Trophoblast cell (in vitro differentiated cells and primary cell): ENCODE data around the gene TBX4.
"Not testable (repeated sequence)": the region's sequence is repeated elsewhere in the genome, so short reads cannot be mapped to it uniquely, and the experiment has no call there.

ENCODE experiments used
- DNase-seq, 2 donors: peaks; one replicate each; pipeline ENCODE4 v3.0.0-alpha.2; 2016
- H2AFZ ChIP-seq: 2 replicates; pipeline ENCODE4 v1.6.1; 2013; ENCODE audit warnings: low read length, moderate library complexity, mild to moderate bottlenecking; ENCODE audit not compliant: insufficient read depth, poor library complexity
- H2AK5ac ChIP-seq: 2 replicates; pipeline ENCODE4 v1.6.1; 2013; ENCODE audit warnings: mild to moderate bottlenecking, low read length
- H2BK120ac ChIP-seq: 2 replicates; pipeline ENCODE4 v1.6.1; 2013; ENCODE audit warnings: low read length, mild to moderate bottlenecking, moderate library complexity; ENCODE audit not compliant: insufficient read depth, poor library complexity
- H2BK12ac ChIP-seq: 2 replicates; pipeline ENCODE4 v1.6.1; 2013; ENCODE audit warnings: mild to moderate bottlenecking, low read length, moderate library complexity
- H2BK5ac ChIP-seq: 2 replicates; pipeline ENCODE4 v1.6.1; 2013; ENCODE audit warnings: low read length, low read depth, moderate library complexity, mild to moderate bottlenecking; ENCODE audit not compliant: poor library complexity
- H3K14ac ChIP-seq: 2 replicates; pipeline ENCODE4 v1.6.1; 2013; ENCODE audit warnings: mild to moderate bottlenecking, low read length
- H3K18ac ChIP-seq: 2 replicates; pipeline ENCODE4 v1.6.1; 2013; ENCODE audit warnings: mild to moderate bottlenecking, low read length
- H3K23ac ChIP-seq: 2 replicates; pipeline ENCODE4 v1.6.1; 2013; ENCODE audit warnings: low read length
- H3K27ac ChIP-seq: 2 replicates; pipeline ENCODE4 v1.5.1; 2013; ENCODE audit warnings: low read depth, mild to moderate bottlenecking, inconsistent platforms, low read length, moderate library complexity
- H3K27me3 ChIP-seq: 2 replicates; pipeline ENCODE4 v1.6.1; 2013; ENCODE audit warnings: inconsistent platforms, mild to moderate bottlenecking, low read length, moderate library complexity; ENCODE audit not compliant: insufficient read depth
- H3K36me3 ChIP-seq, 2 experiments: 1 replicate in 1 of 2; 2 replicates in 1 of 2; pipeline ENCODE4 v1.6.1; 2013; ENCODE audit warnings: low read length in 2 of 2, mild to moderate bottlenecking in 2 of 2, moderate library complexity in 1 of 2; ENCODE audit not compliant: insufficient read depth in 2 of 2, control insufficient read depth in 1 of 2
- H3K4ac ChIP-seq: 2 replicates; pipeline ENCODE4 v1.6.1; 2013; ENCODE audit warnings: low read depth, mild to moderate bottlenecking, low read length, moderate library complexity
- H3K4me1 ChIP-seq, 2 experiments: 1 replicate in 1 of 2; 2 replicates in 1 of 2; pipeline ENCODE4 v1.6.1; 2013; ENCODE audit warnings: low read length in 2 of 2, mild to moderate bottlenecking in 2 of 2, moderate library complexity in 1 of 2; ENCODE audit not compliant: insufficient read depth in 2 of 2, control insufficient read depth in 1 of 2
- H3K4me2 ChIP-seq: 2 replicates; pipeline ENCODE4 v1.6.1; 2013; ENCODE audit warnings: inconsistent platforms, mild to moderate bottlenecking, low read length, moderate library complexity
- H3K4me3 ChIP-seq: 2 replicates; pipeline ENCODE4 v1.5.1; 2013; ENCODE audit warnings: mild to moderate bottlenecking, low read depth, low read length, inconsistent platforms
- H3K79me1 ChIP-seq: one replicate; pipeline ENCODE4 v1.6.1; 2013; ENCODE audit warnings: low read length
- H3K79me2 ChIP-seq: 2 replicates; pipeline ENCODE4 v1.6.1; 2013; ENCODE audit warnings: low read length, mild to moderate bottlenecking; ENCODE audit not compliant: control insufficient read depth, insufficient read depth, poor library complexity
- H3K9ac ChIP-seq: 2 replicates; pipeline ENCODE4 v1.6.1; 2013; ENCODE audit warnings: mild to moderate bottlenecking, low read length
- H3K9me3 ChIP-seq: 2 replicates; pipeline ENCODE4 v1.6.1; 2013; ENCODE audit warnings: low read depth, mild to moderate bottlenecking, control low read depth, inconsistent platforms, low read length; ENCODE audit not compliant: insufficient read depth
- H4K12ac ChIP-seq: 2 replicates; pipeline ENCODE4 v1.6.1; 2013; ENCODE audit warnings: low read depth, mild to moderate bottlenecking, low read length, moderate library complexity
- H4K8ac ChIP-seq: 2 replicates; pipeline ENCODE4 v1.6.1; 2013; ENCODE audit warnings: low read depth, mild to moderate bottlenecking, low read length, moderate library complexity
- H4K91ac ChIP-seq: one replicate; pipeline ENCODE4 v1.6.1; 2013; ENCODE audit warnings: low read depth, mild to moderate bottlenecking, low read length, moderate library complexity
- whole genome bisulfite sequencing: extraction: QIAGEN DNeasy Blood & Tissue Kit; methylation state at CpG from one replicate; pipeline ENCODE4 v1.1.7; 2013; ENCODE audit warnings: missing lambda C conversion rate; ENCODE audit not compliant: insufficient read length, insufficient coverage; ENCODE audit errors: extremely low coverage; 5-methylcytosine and 5-hydroxymethylcytosine counted together

TBX4 gene

DNA sequence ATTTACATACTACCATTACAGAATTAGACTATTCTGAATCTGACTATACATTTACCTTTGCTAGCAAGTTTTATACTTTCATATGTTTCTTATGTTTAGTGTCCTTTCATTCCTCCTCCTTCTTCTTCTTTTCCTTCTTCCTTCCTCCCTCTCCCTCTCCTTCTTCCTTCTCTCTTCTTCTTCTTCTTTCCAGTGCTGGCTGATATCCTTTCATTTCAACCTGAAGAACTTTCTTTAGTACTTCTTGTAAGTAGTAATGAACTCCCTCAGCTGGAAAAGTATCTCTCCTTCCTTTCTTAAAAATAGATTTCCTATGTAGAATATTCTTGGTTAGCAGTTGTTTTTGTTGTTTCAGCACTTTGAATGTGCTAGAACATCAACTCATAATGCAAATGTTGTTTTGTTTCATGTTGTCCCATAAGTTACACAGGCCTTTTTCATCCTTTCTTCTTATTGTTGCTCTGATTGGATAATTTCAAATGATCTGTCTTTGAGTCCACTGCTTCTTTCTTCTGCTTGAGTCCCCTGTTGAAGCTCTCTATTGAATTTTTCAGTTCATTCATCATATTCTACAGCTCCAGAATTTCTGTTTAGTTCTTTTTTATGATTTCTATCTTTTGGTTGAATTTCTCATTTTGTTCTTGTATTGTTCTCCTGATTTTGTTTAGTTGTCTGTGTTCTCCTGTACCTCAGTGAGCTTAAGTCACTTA lies 15.1 kb upstream of the TBX4 start:
- no peak overlapping the region for H3K14ac ChIP-seq
- H2BK12ac ChIP-seq = no peak overlapping the region
- H3K79me2 ChIP-seq = no peaks in the 10 kb centered on the region
- no peaks in the 10 kb centered on the region for H3K4me1 ChIP-seq
- no peak overlapping the region for H4K91ac ChIP-seq
- H2BK120ac ChIP-seq = no peak overlapping the region
- H3K4ac ChIP-seq = no peak overlapping the region
- no peak overlapping the region for H2BK5ac ChIP-seq
- no peak overlapping the region for H3K4me2 ChIP-seq
- H3K4me3 ChIP-seq = no peak overlapping the region
- DNase-seq = no peak
- H3K27me3 ChIP-seq = no peaks in the 10 kb centered on the region
- H2AK5ac ChIP-seq = no peak overlapping the region
- no peak overlapping the region for H4K12ac ChIP-seq
- no peaks in the 10 kb centered on the region for H3K9me3 ChIP-seq
- H4K8ac ChIP-seq = no peak overlapping the region
- H3K36me3 ChIP-seq = no peaks in the 10 kb centered on the region
- H2AFZ ChIP-seq = no peak overlapping the region
- no peaks in the 10 kb centered on the region for H3K79me1 ChIP-seq
- no peak overlapping the region for H3K27ac ChIP-seq
- no peak overlapping the region for H3K9ac ChIP-seq
- H3K18ac ChIP-seq = no peak overlapping the region
- no peak overlapping the region for H3K23ac ChIP-seq

- no peak overlapping the region for H3K23ac ChIP-seq
- H3K9me3 ChIP-seq = no peaks in the 10 kb centered on the region
- no peaks in the 10 kb centered on the region for H3K79me2 ChIP-seq
- H3K27ac ChIP-seq = no peak overlapping the region
- DNase-seq = no peak
- no peak overlapping the region for H3K4me2 ChIP-seq
- no peak overlapping the region for H4K8ac ChIP-seq
- no peaks in the 10 kb centered on the region for H3K4me1 ChIP-seq
- no peak overlapping the region for H4K91ac ChIP-seq
- H3K36me3 ChIP-seq = no peaks in the 10 kb centered on the region
- no peak overlapping the region for H3K14ac ChIP-seq
- H2AFZ ChIP-seq = no peak overlapping the region
- H2BK120ac ChIP-seq = no peak overlapping the region
- H3K9ac ChIP-seq = no peak overlapping the region
- no peak overlapping the region for H3K4me3 ChIP-seq
- peaks cover 2% of the 10 kb centered on the region for H3K27me3 ChIP-seq
- H2AK5ac ChIP-seq = no peak overlapping the region
- H3K18ac ChIP-seq = no peak overlapping the region
- H4K12ac ChIP-seq = no peak overlapping the region
- no peak overlapping the region for H2BK12ac ChIP-seq
- no peak overlapping the region for H2BK5ac ChIP-seq
- H3K4ac ChIP-seq = no peak overlapping the region
- no peaks in the 10 kb centered on the region for H3K79me1 ChIP-seq
Measured at GRCh38 chr17:61440697-61441096, 11.5 kb upstream of the TBX4 start.

- H2BK120ac ChIP-seq, DNase-seq, H3K9ac ChIP-seq, H3K4me3 ChIP-seq, H4K8ac ChIP-seq, H3K18ac ChIP-seq, H3K4me1 ChIP-seq, H3K79me2 ChIP-seq, H2AK5ac ChIP-seq, H3K14ac ChIP-seq, H4K12ac ChIP-seq, H3K4me2 ChIP-seq, H3K9me3 ChIP-seq, H3K4ac ChIP-seq, H3K27me3 ChIP-seq, H4K91ac ChIP-seq, H2BK5ac ChIP-seq, H3K36me3 ChIP-seq, H2BK12ac ChIP-seq, H3K79me1 ChIP-seq, H3K27ac ChIP-seq, H3K23ac ChIP-seq, H2AFZ ChIP-seq: not testable (repeated sequence)
- no CpG with 5 or more reads among the region's 6 CpGs for WGBS
Measured at GRCh38 chr17:61441507-61441906, 10.7 kb upstream of the TBX4 start.

DNA sequence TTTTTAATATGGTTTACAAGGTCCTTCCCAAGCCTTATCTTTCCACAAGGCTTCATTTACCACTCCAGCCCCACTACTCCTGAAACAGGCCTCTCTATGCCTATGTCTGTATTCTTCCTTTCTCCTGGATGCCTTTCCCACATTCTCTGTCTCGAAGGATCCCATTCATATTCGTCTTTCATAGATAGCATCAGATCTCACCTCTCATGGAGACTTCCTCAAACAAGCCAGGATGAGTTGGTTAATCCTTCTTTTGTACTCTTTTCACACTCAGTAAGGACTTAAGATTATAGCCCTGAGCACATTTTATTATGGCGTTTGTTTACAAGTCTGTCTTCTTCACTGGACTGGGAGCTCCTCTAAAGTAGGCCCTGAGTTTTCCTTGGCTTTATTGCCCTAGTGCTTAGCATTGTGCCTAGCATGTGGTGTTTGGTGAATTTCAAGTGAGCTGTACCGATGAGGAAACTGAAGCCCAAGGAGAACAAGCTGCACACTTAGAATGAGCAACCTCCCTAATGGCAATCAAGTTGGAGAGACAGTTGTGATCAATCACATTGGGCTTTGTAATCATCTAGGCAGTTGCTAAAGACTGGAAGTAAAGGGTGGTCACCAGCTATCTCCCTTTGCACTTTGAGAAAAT lies 10.0 kb upstream of the TBX4 start:
- Histone ChIP-seq H3K14ac (no peak overlapping the region), H2AK5ac (no peak overlapping the region), H4K12ac (no peak overlapping the region), H4K8ac (no peak overlapping the region), H2BK12ac (no peak overlapping the region), H3K4ac (no peak overlapping the region), H2BK120ac (no peak overlapping the region), H2AFZ (no peak overlapping the region), H3K4me2 (no peak overlapping the region), H3K18ac (no peak overlapping the region), H3K9ac (no peak overlapping the region), H3K27ac (no peak overlapping the region), H3K79me2 (no peaks in the 10 kb centered on the region), H3K27me3 (peaks cover 2% of the 10 kb centered on the region), H3K4me3 (no peak overlapping the region), H4K91ac (no peak overlapping the region), H2BK5ac (no peak overlapping the region), H3K23ac (no peak overlapping the region), H3K36me3 (no peaks in the 10 kb centered on the region), H3K4me1 (no peaks in the 10 kb centered on the region), H3K9me3 (no peaks in the 10 kb centered on the region), H3K79me1 (no peaks in the 10 kb centered on the region)
- WGBS = no CpG with 5 or more reads among the region's 4 CpGs
- no peak for DNase-seq
